Kidney glomerular epithelial cell (primary cell): Measurements from ENCODE around the gene RNF213.
"Not testable (repeated sequence)": the region's sequence is repeated elsewhere in the genome, so short reads cannot be mapped to it uniquely, and the experiment has no call there.

Experiments
- DNase-seq: peaks from one replicate; lab custom pipeline; 2025; lab: John Stamatoyannopoulos, UW

RNF213 gene

GRCh38 chr17:80224683-80225082 lies 36.0 kb upstream of the RNF213 start:
- no peak for DNase-seq

DNA sequence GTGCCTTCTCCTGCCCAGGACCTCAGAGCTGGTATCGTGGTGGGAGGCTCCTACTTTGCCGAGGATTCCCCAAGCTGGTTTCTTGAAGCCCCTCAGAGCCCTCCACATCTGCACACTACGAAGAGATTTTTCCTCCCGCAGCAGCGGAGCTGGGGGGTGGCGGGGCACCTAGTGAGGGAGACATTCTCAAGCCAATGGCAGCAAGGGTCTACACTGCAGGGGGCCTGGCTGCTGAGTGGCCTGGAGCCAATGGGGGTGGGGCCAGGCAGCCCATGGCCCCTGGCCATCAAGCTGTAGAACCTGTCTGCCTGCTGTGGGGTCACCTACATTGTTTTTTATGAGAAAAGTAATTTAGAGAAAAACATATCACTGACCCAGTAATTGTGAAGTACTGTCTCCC lies 35.4 kb upstream of the RNF213 start:
- DNase-seq, result no peak

DNA sequence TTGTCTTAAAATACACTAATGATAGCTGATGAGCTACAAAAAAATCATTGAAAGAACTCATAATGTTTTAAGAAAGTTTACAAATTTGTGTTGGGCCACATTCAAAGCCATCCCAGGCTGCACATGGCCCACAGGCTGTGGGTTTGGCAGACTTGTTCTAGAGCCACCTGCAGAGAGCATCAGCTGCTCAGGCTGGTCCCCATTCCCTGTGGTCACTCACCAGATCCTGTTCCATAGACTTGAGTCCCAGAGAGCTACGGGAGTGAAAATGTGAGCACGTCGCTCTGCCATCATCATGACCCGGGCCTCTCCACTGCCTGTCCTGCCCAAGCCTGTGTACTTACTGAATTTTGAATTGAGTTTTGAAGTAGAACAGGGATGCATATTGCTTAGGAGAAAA lies 33.5 kb upstream of the RNF213 start:
- no peak for DNase-seq

DNA sequence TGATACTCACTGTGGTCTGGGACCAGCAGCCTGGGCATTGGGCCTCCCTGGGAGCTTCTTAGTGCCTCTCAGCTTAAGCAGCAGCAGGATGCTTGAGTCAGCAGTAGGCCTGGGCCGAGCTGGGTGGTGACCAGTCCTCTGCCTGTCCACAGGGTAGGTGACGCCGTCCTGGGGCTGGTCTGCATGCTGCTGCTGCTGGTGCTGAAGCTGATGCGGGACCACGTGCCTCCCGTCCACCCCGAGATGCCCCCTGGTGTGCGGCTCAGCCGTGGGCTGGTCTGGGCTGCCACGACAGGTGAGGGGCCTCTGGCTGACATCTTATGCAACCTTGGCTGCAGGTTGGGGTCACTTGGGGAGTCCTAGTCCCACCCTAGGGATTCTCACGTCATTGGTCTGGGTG lies 33.0 kb upstream of the RNF213 start:
- no peak for DNase-seq

- no peak for DNase-seq
Observed at GRCh38 chr17:80228477-80228876, 32.2 kb upstream of the RNF213 start.

- DNase-seq, result no peak
Observed at GRCh38 chr17:80229011-80229410, 31.6 kb upstream of the RNF213 start.

- DNase-seq, result no peak
Observed at GRCh38 chr17:80232438-80232837, 28.2 kb upstream of the RNF213 start.

DNA sequence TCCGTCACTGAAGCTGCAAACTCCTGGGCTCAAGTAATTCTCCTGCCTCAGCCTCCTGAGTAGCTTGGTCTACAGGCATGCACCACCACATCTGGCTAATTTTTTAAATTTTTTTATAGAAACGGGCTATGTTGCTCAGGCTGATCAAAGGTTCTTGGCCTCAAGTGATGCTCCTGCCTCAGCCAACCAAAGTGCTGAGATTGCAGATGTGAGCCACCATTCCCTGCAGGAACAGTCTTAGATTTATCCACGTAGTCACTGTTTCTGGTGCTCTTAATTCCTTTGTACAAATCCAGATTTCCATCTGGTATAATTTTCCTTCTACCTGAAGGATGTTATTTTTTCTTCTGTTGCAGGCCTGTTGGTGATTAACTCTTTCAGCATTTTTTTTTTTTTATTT lies 27.4 kb upstream of the RNF213 start:
- no peak for DNase-seq

GRCh38 chr17:80236911-80237310 lies 23.7 kb upstream of the RNF213 start:
- no peak for DNase-seq

- DNase-seq, result no peak
Observed at GRCh38 chr17:80237386-80237785, 23.3 kb upstream of the RNF213 start.

- no peak for DNase-seq
Observed at GRCh38 chr17:80242505-80242904, 18.1 kb upstream of the RNF213 start.

DNA sequence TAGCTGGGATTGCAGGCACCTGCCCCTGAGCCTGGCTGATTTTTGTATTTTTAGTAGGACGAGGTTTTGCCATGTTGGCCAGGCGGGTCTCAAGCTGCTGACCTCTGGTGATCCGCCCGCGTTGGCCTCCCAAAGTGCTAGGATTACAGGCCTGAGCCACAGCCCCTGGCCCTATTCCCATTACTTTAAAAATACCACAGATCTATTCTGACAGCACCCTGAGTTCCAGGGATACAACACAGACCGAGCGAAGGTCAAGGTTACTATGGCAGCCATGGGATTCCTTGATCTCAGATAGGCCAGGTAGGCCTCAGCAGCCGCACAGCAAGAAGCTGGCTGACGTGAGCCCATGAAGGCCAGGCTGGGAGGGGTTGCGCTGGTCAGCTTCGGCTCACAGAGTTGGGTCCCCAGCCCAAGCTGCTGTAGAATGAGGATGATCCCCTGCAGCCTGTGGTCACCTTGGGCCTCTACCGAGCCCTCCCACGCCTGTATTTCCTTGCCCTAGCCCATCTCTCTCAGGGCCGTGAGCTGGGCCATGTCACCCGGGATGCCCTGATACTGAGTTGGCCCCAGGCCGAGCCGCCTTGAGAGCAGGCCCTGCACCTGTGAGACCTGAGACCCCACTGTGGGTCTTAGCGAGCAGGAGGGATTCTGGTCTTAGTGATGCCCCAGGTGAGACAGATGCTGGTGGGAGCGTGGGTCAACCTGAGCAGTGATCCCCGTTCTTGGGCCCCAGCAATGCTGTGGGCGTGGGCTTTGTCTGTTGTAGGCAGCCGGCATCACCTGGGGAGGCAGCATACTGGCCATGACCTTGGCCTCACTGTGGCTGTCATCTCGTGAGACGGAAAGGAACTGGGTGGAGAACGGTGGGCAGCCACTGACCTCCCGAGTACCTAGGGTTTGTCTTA lies 16.9 kb upstream of the RNF213 start:
- no peak for DNase-seq

GRCh38 chr17:80244448-80244847 lies 16.2 kb upstream of the RNF213 start:
- DNase-seq, result not testable (repeated sequence)

GRCh38 chr17:80244871-80245509 lies 15.7 kb upstream of the RNF213 start:
- no peak for DNase-seq

- no peak for DNase-seq
Observed at GRCh38 chr17:80245566-80246265, 14.9 kb upstream of the RNF213 start.

DNA sequence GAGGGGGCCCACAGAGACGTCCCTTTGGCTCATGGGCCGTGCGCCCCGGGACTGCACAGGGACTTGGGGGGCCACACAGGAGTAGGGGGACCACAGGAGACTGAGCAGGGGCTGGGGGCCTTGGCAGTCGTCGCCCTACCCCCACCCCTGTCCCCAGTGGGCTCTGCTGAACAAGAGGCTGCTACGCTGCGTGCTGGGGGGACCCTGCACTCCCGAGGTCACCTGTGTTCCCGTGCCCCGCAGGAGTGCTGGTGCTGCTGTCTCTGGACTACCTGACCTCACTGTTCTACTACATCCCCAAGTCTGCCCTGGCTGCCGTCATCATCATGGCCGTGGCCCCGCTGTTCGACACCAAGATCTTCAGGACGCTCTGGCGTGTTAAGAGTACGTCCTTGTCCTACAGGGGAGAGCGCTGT lies 14.4 kb upstream of the RNF213 start:
- DNase-seq, result no peak

DNA sequence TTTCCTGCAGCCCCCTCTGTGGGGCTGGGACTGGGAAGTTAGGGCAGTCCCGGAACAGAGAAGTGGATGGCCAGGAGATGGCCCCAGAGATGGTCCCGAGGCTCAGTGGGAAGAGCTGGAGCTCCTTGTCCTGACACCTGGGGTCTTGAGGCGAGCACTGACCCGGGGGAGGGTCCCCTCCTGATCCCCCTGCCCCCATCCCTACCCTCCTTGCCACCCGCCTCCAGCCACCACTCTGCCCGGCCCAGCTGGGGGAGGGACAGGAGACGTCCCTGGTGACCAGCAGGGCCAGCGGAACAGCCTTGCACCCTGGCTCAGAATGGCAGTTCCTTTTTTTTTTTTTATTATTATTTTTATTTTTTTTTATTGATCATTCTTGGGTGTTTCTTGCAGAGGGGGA lies 13.9 kb upstream of the RNF213 start:
- DNase-seq, result no peak

- no peak for DNase-seq
Observed at GRCh38 chr17:80247561-80247960, 13.1 kb upstream of the RNF213 start.

GRCh38 chr17:80248001-80248893 lies 12.4 kb upstream of the RNF213 start:
- no peak for DNase-seq

- no peak for DNase-seq
Observed at GRCh38 chr17:80248894-80249710, 11.6 kb upstream of the RNF213 start.

DNA sequence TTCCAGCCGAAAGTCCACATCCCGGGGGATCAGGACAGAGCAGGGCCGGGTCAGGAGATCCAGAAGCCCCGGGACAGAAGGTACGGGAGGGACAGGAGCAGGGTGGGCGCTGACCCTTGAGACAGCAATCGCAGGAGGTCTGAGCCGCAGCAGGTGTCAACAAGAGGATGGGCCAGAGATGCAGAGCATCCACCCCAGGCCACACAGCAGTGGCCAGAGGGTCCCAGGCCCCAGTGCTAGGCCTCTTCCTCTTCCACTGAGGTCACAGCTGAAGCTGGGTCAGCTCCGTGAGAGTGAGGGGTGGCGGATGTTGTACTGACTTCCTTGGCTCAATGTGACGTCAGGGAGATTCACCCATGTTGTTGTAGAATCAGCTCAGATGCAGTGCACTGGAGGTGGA lies 8.7 kb upstream of the RNF213 start:
- no peak for DNase-seq
